HG03439 (cell line): ENCODE data around the gene SNAP47.

Experiments
- ATAC-seq: cut with Tn5 transposase; IDR thresholded peaks from one replicate; pipeline ENCODE4 v1.9.1; 2021; ENCODE audit warnings: mild to moderate bottlenecking, moderate library complexity; ENCODE audit not compliant: unreplicated experiment

Gene SNAP47

DNA sequence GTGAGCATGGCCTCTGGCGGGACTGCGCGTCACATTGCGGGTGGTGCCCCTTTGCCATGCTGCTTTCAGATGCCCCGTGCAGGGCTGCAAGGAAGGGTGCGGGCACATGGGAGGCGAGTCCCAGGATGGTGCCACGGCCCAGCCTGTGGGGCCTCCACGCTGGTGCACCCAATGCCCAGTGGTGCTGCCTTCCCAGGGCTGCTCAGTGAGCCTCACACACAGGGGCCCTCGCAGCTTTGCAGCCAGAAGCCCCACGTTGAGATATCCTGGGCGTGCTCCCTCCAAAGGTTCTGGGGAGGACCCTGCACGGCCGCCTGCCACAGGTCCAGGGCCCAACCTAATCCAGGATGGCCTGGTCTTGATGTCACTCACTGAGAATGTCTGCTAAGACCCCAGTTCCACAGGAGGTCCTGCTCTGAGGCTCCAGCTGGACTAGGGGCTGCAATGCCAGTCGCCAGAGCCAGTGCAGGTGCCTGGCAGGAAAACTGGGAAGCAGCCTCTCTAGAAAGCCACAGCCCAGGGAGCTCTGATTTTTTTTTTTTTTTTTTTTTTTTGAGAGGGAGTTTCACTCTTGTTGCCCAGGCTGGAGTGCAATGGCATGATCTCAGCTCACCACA is 46.2 kb downstream of the SNAP47 start:
- ATAC-seq: no peak

DNA sequence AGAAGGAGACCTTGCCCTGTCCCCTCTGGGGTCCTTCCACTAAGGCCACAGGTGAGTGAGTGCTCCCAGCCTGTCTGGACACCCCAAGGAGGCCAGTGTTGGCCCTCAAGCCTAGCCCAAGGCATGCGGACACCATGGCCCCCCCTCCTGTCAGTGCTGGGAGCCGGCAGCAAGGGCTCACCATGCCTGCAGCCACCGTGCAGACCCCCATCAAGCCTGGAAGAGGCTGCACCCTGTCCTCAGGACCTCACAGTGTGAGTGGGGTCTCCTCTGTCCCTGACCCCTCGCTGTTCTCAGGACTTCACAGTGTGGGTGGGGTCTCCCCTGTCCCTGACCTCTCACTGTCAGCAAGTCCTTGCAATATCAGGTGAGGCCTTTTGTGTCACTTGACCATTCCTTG is 47.0 kb downstream of the SNAP47 start:
- ATAC-seq: no peak

DNA sequence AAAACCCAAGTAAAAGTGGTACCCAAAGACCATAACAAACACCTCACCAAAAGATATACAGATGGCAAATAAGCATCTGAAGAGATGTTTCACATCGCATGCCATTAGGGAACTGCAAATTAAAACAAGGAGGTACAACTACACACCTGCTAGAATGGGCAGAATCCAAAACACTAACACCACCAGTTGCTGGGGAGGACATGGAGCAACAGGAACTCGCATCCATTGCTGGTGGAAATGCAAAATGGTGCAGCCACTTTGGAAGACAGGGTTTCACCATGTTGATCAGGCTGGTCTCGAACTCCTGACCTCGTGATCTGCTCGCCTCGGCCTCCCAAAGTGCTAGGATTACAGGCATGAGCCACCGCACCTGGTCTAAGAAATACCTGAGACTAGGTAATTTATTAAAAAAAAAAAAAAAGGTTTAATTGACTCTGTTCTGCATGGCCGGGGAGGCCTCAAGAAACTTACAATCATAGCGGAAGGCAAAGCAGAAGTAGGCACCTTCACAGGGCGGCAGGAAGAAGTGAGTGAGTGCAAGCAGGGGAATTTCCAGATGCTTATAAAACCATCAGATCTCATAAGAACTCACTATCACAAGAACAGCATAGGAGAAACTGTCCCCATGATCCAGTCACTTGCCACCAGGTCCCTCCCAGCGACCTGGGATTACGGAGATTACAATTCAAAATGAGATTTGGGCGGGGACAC is 50.0 kb downstream of the SNAP47 start:
- no peak for ATAC-seq

DNA sequence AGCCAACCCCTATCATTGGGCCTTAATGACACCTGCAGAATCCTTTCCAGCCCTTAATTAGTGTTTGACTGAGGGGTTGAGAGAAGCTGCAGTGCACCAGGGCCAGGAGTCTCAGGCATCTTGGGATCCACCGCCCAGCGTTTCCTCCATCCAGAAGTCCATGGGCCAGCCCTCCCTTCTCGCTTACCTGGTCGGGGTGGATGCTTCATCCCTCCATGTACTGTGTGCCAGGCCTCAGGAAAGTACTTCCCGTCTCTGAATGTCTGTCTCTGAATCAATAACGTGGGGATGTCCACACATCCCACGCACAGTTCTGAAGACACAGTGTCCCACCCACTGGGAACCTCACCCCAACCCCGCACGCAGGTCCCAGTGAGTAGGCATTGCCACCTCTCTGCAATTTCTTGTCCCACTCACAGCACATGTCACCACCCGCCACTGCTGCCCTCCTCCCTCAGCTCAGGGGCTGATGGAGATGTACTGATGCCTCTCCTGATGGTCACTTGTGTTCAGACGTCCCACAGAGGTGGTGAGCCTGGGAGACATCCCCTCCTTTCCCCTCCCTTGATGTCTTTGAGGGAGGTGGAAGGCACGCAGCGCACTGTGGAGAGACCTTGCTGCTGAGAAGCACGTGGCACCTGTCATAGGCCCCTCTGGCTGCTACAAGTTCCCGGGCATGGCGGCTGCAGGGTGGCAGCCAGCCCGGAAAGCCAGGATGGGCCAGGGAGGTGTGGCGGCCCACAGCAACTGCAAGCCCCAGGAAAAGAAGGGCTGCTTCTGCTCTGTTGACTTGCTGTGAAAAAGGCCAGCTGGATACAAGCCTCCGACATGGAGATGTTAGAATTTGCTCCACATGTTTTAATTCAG is 50.8 kb downstream of the SNAP47 start:
- no peak for ATAC-seq

DNA sequence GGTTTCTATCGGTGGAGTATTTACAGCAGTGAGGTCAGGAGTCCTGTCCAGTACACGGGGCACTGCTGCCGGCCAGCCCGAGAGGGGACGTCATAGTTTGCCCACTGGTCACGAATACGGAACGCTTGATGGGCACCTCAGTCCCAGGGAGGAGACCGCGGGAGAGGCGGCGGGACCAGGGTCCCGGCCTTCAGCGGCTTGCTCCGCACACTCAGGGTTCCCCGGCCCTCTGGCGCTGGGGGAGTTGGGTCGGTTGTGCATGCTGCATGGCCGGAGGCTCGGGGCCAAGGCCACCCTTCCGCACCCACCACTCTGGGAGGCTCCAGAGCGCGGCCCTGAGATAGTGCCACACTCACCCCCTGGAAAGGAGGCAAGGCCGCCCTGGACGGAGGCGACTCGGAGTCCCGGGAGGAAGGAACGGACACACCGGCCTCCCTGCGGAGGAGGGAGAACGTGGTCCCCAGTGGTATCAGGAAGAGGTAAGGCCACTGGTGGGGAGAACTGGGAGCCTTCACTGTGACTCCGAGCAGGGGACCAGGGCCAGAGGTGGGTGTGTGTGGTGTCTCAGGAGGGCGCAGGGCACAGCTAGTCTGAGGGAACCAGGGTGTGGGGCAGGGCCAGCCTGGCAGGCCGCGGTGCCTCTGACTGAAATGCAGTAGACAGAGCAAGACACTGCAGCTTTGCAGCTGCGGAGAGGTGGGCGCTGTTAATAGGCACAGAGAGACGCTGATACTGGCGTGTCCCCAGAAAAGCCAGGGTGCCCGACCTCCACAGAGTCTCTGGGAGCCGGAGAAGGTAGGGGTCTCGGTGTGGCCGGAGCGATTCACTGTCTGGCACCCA is 51.7 kb downstream of the SNAP47 start:
- no peak for ATAC-seq

DNA sequence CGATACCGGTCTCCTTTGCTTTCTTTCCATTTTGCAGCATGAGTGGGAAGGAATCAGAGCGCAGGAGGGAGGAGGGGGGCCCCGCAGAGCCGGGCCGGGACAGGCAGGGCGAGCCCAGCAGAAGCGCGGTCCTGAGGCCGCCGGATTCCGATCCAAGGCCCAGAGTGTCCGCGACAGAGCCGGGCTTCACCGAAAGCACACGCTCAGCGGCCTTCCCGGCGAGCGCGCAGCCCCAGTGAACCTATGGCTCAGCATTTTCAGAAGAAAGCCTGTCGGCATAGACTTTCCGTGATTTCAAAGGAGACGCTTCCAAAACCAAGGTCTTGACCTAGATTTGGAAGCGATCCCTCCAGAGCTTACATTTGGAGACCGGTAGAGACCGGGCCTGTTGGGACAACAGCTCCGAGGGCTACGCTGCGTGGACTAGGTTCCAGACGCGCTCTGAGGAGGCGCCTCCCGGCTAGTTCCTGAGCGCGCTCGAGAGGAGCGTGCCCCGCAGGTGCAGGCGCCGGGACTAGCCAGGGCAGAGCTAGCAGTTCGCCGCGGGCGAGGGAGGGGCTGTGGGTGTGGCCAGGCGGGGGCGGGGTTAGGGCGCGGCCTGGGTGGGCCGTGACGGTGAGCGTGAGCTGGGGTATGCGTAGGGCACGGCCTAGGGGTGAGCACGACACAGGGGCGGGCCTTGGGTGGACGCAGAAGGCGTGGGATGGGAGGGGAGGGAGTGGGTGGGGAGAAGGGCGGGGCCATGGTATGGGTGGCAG is 52.5 kb downstream of the SNAP47 start:
- ATAC-seq: peak; percentile 90

DNA sequence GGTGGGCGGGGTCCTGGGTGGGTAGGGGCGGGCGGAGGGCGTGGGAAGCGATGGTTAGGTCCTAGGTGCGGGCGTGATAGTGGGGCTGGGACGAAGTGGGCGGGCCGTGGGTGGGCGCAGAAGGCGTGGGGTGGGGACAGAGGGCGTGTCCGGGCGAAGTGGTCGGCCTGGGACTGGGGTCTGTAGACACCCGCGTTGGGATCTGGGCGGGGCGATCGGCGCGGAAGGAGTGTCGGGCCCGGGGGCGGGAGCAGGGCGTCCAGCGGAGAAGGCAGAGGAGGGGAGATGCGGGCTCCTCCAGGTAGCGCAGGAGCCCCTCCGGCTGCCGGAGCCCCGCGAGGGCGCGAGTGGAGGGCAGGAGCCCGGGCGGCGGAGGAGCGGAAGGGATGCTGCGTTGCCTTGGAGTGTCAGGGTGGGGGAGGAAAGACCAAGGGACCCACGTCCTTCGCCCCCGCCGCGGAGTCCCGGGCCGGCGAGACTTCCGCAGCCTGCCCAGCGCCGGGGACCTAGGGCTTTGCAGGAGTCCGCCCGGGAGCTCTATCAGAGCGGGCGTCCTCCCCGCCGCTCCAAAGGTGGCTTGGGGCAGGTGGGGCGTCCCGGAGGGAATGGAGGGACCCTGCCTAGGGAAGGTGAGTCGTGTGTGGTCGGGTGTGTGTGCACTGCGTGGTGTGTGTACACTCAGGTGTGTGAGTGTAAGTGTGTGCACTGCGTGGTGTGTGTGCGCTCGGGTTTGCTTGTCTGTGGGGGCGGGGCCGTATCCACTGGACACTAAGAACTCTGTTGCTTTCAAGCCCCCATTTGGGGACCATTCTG is 53.2 kb downstream of the SNAP47 start:
- peak; percentile 59 for ATAC-seq

DNA sequence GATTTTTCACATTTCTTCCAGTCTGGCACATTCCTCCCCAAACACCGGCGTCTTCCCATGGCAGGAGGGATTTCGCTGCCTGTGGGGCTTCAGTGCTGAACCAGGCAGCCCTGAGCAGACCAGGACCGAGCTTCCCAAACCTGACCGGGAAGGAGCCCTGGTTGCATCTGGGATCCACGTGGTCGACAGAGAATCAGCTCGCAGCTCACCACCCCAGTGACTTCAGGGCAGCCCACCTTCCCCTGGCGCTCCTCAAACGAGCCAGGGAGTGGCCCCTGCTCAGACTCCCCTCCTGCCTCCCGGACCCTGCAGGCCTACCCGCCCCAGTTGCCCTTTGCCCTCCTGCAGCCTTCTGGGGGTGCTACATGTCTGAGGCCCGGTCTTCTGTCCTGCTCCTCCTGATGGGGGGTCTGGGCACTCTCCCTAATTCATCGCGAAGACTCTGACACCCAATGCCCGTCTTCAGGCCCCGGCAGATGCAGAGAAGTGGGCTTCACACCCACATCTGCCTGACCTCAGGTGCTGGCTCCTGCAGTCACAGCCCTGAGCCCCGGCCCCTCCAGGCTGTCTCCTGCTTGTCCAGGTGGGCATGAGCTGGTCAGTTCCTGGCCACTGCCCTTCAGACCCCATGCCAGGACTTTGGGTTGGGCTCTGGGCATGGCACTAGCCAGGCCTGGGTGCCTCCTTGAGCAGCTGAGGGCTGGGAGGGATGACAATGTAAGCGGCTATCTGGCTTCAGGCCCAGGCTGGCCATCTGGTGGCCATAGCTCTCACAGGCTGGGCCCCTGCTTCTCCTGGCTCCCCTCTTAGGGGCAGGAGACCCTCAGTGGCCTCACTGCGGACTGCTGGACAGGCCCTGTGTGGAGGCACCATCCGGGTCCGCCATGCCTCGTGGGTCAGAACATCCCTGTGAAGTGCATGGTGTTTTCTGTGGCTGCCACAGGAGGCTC is 54.1 kb downstream of the SNAP47 start:
- no peak for ATAC-seq

DNA sequence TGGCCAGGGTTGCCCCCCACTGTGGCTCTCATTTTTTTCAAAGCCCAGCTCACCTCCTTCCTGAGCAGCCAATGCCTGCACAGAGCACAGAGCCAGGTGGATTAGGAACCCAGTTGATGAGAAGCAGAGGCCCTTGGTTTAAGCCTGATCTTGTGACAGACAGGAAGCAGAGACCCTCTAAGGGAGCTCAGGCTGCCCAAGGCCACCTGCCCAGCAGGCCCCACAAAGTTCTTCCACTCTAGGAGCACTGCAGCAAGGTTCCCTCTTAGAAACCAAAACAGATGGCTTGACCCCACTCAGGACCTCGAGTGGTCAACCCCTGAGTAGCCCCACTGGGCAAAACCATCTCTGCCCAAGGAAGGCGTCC is 54.8 kb downstream of the SNAP47 start:
- ATAC-seq: no peak

DNA sequence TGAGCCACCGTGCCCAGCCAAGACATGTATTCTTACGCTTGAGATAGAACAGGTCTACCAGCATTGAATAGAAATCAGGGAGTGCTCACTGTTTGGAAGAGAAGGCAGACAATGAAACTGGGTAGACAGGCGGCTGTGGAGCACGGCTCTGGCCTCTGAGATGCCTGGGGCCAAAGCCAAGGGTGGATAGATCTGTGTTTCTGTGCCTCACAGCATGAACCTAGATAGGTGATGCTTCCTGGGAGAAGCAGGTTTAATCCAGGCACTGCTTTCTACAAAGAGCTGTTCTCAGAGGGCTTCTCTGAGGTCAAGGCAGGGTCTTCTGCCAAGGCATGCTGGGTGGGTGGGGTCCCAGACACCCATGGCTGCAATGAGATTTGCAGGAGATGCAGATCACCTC is 55.6 kb downstream of the SNAP47 start:
- no peak for ATAC-seq

DNA sequence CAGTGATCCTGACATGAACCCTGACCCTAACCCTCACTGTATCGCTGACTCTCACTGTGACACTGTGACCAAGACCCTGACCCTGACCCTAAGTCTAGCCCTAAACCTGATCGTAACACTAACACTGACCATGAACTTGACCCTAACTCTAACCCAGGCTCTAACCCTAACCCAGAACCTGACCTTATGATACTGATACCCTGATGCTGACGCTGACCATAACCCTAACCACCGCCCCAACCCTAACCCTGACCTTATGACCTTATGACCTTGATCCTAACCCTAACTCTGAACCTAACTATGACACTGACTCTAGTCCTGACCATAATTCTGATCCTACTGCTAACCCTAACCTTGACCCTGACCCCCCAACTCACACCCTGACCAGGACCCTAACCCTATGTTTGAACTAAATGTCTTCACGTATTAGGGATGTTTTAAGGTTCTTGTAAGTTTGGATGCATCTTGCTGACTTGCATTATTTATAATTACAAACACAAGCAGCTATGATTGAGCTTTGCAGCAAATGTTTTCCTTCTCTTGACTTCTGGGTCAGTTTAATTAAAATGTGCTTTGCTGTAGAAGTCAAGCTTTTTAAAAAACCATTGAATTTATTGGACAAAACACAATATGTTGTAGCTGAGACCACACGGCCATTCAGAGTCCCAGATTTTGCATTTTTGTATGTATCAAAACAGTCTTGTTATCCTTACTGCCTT is 56.3 kb downstream of the SNAP47 start:
- no peak for ATAC-seq

DNA sequence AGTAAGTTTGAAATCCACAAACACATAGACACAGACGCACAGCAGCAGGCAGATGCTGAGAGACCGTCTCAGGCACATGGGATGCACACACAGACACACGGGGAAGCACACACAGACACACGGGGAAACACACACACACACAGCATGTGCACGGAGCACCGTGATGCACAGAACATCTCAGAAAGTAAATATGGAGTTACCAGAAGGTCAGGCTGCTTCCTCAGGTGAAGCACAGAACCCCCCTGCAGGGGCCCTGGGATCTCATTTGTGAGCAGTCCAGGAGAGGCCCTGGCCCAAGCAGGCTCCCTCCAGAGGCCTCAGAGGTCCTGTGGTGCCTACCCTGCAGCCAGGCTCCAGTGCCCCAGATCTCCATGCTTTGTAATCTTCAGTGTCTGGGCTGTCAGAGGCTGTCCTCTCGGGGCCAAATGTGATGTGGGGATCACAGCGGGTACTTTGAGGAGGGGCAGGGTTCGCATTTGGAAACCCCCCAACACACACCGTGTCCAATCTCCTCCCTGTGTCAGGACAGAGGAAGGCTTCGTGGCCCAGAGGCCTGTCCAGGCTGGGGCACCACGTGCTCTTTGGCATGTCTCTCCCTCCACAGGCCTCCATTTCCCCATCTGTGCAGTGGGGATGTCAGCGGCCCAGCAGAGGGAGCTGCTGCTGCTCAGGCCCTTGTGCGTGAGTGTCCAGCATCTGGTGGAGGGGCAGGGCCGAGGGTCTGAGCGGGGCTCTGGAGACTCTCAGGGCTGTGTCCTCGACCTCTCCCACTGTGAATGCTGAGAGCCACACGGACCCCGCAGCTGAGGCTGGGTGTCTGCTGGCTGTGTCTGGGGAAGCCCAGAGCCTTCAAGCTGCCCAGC is 57.2 kb downstream of the SNAP47 start:
- ATAC-seq: no peak

DNA sequence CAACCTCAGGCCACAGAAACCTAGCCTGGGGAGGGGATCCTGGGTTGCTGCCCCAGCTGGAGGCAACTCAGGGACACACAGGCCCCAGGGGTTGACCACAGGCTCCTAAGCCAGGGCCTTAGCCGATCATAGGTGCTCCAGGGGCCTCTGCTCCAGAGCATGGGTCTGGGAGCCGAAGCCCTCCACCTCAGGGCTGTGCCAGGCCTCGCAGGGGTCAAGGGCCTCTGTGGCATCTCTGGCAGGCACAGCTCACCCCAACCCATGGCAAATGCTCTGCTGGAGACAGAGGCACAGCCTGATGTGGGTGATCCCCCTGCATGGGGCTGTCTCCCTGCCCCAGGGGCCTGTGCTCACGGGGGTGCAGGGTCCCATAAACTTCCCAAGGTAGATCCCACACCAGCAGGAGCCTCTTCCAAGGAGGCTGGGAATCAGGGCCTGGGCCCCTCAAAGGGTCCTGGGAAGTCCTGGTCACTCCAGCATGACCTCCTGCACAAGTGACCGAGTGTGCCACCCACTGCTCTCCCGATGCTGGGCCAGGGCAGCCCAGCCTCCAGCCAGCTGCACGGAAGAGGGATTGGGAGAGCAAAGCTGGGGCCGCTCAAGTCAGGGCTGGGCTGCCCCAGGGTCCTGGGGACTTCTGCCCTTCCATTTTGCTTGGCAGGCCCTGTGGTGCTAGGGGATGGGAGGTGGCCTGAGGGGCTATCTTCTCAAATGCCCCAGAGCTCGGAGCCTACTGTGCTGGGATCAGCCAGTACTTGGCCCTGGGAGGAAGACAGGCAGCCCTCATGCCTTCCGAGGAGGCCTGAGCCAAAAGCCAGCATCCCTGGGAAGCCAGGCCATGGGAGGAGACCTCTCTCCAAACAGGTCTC is 58.1 kb downstream of the SNAP47 start:
- ATAC-seq: no peak

DNA sequence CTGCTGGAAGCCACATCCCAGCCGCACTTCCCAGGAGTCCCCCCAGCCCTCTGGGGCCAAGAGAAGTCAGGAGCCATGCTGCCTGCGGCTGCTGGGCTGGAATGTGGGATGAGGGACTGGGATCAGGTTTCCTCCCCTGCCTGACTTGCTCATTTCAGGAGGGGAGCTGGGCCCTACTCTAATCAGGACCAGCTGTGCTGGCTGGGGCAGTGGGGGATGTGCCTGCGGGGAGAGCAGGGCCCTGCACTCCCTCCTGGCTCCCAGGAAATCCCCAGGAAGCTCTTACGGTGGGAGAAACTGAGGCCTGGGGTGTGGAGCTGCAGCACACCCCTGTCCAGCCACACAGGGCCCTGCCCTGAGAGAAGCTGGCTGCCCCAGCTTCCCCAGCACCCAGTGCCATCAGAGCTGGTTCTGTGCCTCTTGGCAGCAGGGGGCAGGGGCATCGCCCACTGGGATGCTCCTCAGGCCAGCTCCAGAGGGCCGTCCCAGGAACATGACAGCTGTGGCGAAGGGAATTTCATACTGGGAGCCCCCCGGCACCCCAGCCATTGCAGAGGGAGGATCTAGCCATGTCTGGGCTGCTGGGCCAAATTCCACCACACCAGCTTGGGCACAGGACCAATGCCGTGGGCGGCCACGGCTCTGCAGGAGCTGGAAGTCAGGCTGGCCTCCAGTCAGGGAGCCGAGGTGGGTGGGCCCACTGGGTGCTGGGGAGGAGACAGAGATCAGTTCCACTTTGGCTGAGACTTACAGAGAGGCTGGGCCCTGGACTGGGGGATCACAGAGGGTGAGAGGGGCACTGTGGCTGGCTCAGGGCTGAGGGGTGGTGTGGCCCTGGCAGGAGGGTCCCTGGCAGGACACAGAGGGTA is 58.9 kb downstream of the SNAP47 start:
- ATAC-seq: no peak

DNA sequence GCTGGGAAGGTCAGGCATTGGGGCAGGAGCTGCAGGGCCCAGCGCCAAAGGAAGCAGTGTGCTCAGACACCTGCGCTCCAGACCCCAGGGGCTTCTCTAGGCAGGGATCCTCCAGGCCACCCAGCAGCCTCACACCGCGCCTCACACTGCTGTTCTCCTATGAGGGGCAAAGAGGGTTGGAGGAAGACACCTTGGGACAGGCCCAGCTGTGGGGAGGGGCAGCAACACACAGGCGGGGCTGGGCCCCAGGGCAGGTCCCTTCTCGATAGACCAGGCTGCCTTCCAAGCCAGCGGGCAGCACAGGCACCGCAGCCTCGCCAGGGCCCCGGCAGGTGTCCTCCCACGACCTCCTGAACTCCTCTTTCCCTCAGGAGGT is 59.6 kb downstream of the SNAP47 start:
- no peak for ATAC-seq
